Measurements from ENCODE around the gene OR56B4.

- TF ChIP-seq CTCF (conservative IDR thresholded peaks at IDR 0.05) (no peak), ZFX (IDR thresholded peaks at IDR 0.05) (no peak)
Measured at GRCh38 chr11:6095798-6096197, 11.7 kb upstream of the OR56B4 start.

Data from C4-2B (cell line).